K562 (cell line): ENCODE results near the gene KCNK6. TPM values are rescaled to one million over a fixed set of nuclear protein-coding genes. Genes with fewer than 3 reads are reported as not detected.

Experiments
- CHD4 ChIP-seq: fragments of 200-600 bp; sonication (generic); IDR thresholded peaks from 3 replicates; pipeline ENCODE4 v1.6.1; 2012; ENCODE audit warnings: low read depth, mild to moderate bottlenecking, mixed read lengths, low read length, inconsistent platforms; ENCODE audit not compliant: insufficient read depth, insufficient replicate concordance, poor library complexity, severe bottlenecking
- EP400 ChIP-seq: fragments of 450-650 bp; IDR thresholded peaks from 2 replicates; pipeline ENCODE4 v1.6.1; 2017; ENCODE audit warnings: antibody characterized with exemption, mild to moderate bottlenecking, moderate library complexity
- ETV1 ChIP-seq: fragments of 450-650 bp; conservative IDR thresholded peaks from 2 replicates; pipeline ENCODE4 v1.6.1; 2016; ENCODE audit warnings: missing genetic modification characterization, control low read depth, low read depth, missing compliant biosample characterization
- HDAC1 ChIP-seq, 2 experiments: fragments of 450-650 bp; IDR thresholded peaks; 2 replicates each; pipeline ENCODE4 v1.6.1; 2016 to 2017; ENCODE audit warnings: inconsistent platforms in 1 of 2, mild to moderate bottlenecking in 1 of 2, moderate library complexity in 1 of 2
- LCOR ChIP-seq: sonication (generic); formaldehyde crosslinking; IDR thresholded peaks from 2 replicates; pipeline ENCODE4 v1.8.0; 2022; ENCODE audit warnings: mild to moderate bottlenecking, missing genetic modification reagents
- NR2F6 ChIP-seq: fragments of 450-650 bp; formaldehyde crosslinking; IDR thresholded peaks from 2 replicates; pipeline ENCODE4 v1.4.0; 2020; ENCODE audit warnings: mild to moderate bottlenecking
- OTX1 ChIP-seq: fragments of 450-650 bp; formaldehyde crosslinking; IDR thresholded peaks from 2 replicates; pipeline ENCODE4 v1.4.0; 2022; ENCODE audit warnings: mild to moderate bottlenecking
- SP1 ChIP-seq: sonication (generic); formaldehyde crosslinking; IDR thresholded peaks from 2 replicates; pipeline ENCODE4 v1.8.1; 2022; ENCODE audit warnings: mild to moderate bottlenecking, missing genetic modification reagents
- XRCC5 ChIP-seq: fragments of 200-400 bp; formaldehyde crosslinking; IDR thresholded peaks from 2 replicates; pipeline ENCODE4 v1.6.1; 2017; ENCODE audit warnings: low read depth, mild to moderate bottlenecking, low read length
- YY1 ChIP-seq, 3 experiments: IDR thresholded peaks; 2 replicates each; pipeline ENCODE4 v1.6.1; 2011; ENCODE audit warnings: low read length in 2 of 3, mild to moderate bottlenecking in 2 of 3, moderate library complexity in 2 of 3, borderline replicate concordance in 1 of 3, control low read depth in 1 of 3, low read depth in 1 of 3; ENCODE audit not compliant: insufficient read depth in 3 of 3, insufficient replicate concordance in 2 of 3, control insufficient read depth in 1 of 3, insufficient read length in 1 of 3; ENCODE audit errors: extremely low read depth in 1 of 3
- ZNF146 ChIP-seq: IDR thresholded peaks from one replicate; pipeline ENCODE4 v1.6.1; 2018; ENCODE audit warnings: missing compliant biosample characterization; ENCODE audit not compliant: unreplicated experiment
- polyA plus RNA-seq, 8 experiments: library from polyadenylated mRNA; depleted of rRNA in 4 of 8; stranded (reverse) in 5 of 8; unstranded in 3 of 8; fragments of >200 nt; fragmentation: Nextera tagmentation in 2 of 8; fragmentation: Illumina TruSeq in 1 of 8; extraction: Ambion mirVana in 2 of 8; extraction: Trizol in 1 of 8; gene quantifications; 2 replicates each; pipeline versions ENCODE4 v1.2.1 to v1.2.3, GENCODE V29; 2011 to 2014; ENCODE audit warnings: inconsistent platforms in 1 of 8, missing spikeins in 1 of 8
- total RNA-seq, 7 experiments: library from RNA; depleted of rRNA in 6 of 7; stranded (reverse); fragments of >200 nt in 6 of 7; fragmentation: Illumina TruSeq in 2 of 7; extraction: Trizol in 2 of 7; gene quantifications; 2 replicates each; pipeline versions ENCODE4 v1.2.1 to v1.2.3, GENCODE V29; 2011 to 2021; ENCODE audit warnings: low replicate concordance in 1 of 7
- TF ChIP-seq, protein P1 (sequence below): sonication (generic); formaldehyde crosslinking; IDR thresholded peaks from 2 replicates; pipeline ENCODE4 v1.8.0; 2022; ENCODE audit warnings: missing genetic modification reagents, mild to moderate bottlenecking, moderate library complexity, borderline replicate concordance
- TF ChIP-seq, protein P2 (sequence below): sonication (generic); formaldehyde crosslinking; IDR thresholded peaks from 2 replicates; pipeline ENCODE4 v1.9.0; 2022; ENCODE audit warnings: mild to moderate bottlenecking, missing genetic modification reagents
- TF ChIP-seq, protein P3 (sequence below): fragments of 450-650 bp; IDR thresholded peaks from 2 replicates; pipeline ENCODE4 v1.6.1; 2016; ENCODE audit warnings: low read depth

KCNK6 gene
- total and polyA plus RNA-seq, 9 of the 15 experiments (the other 6 are each of a cell fraction or from before 2014, with no cell fraction given) = 0.05 to 0.42 (median 0.15) TPM

DNA sequence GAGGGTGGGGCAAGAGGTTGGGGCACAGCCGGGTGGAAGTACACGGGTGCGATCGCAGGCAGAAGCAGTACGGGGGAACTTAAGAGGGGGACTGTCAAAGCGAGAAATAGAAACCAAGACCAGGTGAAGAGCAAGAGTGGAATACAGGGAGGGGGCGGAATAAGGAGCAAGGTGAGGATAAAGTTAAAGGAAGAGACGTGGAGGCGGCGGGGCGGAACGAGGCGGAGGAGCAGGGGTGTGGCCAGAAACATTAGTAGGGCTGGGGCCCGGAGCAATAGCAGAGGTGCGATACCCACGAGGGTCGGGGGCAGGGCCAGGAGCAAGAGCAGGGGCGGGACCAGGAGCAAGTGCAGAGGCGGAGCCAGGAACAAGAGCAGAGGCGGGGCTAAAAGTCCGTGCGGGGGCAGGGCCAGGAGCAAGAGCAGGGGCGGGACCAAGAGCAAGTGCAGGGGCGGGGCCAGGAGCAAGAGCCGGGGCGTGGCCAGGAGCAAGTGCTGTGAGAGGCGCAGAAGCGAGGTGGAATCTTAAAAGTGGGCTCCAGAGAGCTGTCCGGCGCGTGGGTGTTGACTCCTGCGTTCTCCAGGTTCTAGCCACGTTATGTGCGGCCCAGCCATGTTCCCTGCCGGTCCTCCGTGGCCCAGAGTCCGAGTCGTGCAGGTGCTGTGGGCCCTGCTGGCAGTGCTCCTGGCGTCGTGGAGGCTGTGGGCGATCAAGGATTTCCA is 17.2 kb downstream of the KCNK6 start (continued):
- TF ChIP-seq, protein P1, sequence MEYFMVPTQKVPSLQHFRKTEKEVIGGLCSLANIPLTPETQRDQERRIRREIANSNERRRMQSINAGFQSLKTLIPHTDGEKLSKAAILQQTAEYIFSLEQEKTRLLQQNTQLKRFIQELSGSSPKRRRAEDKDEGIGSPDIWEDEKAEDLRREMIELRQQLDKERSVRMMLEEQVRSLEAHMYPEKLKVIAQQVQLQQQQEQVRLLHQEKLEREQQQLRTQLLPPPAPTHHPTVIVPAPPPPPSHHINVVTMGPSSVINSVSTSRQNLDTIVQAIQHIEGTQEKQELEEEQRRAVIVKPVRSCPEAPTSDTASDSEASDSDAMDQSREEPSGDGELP (CRISPR knock-in tag) = 0 out of 2 replicates have a peak, but pooled peaks have one; percentile 17
- TF ChIP-seq ZNF146 (CRISPR knock-in tag) = peak; percentile 3
- 0 out of 2 replicates have a peak, but pooled peaks have one; percentile 40 for TF ChIP-seq OTX1 (CRISPR knock-in tag)
- TF ChIP-seq ETV1 (tag) = 0 out of 2 replicates have a peak, but pooled peaks have one; percentile 8
- peak in 1 of 2 experiments; percentile 97; a peak in 2 of 4 replicates for TF ChIP-seq HDAC1 (IDR thresholded peaks at IDR 0.05)
- TF ChIP-seq YY1 (IDR thresholded peaks at IDR 0.05; ENCODE audit: borderline replicate concordance in 1 of 3, control insufficient read depth in 1 of 3, extremely low read depth in 1 of 3, insufficient read depth in 3 of 3, insufficient read length in 1 of 3, insufficient replicate concordance in 2 of 3, low read depth in 1 of 3, low read length in 2 of 3) = peak in 1 of 3 experiments; percentile 14
- peak; percentile 39; the same call in 1 of the 2 replicates for TF ChIP-seq LCOR (CRISPR knock-in tag)
- TF ChIP-seq SP1 (CRISPR knock-in tag) = peak; percentile 46
- TF ChIP-seq NR2F6 (CRISPR knock-in tag) = no peak
- TF ChIP-seq XRCC5 = 0 out of 2 replicates have a peak, but pooled peaks have one; percentile 42
- TF ChIP-seq, protein P2, sequence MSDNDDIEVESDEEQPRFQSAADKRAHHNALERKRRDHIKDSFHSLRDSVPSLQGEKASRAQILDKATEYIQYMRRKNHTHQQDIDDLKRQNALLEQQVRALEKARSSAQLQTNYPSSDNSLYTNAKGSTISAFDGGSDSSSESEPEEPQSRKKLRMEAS (CRISPR knock-in tag) = peak; percentile 44
- TF ChIP-seq EP400 = 0 out of 2 replicates have a peak, but pooled peaks have one; percentile 52
- no peak for TF ChIP-seq CHD4
- TF ChIP-seq, protein P3, sequence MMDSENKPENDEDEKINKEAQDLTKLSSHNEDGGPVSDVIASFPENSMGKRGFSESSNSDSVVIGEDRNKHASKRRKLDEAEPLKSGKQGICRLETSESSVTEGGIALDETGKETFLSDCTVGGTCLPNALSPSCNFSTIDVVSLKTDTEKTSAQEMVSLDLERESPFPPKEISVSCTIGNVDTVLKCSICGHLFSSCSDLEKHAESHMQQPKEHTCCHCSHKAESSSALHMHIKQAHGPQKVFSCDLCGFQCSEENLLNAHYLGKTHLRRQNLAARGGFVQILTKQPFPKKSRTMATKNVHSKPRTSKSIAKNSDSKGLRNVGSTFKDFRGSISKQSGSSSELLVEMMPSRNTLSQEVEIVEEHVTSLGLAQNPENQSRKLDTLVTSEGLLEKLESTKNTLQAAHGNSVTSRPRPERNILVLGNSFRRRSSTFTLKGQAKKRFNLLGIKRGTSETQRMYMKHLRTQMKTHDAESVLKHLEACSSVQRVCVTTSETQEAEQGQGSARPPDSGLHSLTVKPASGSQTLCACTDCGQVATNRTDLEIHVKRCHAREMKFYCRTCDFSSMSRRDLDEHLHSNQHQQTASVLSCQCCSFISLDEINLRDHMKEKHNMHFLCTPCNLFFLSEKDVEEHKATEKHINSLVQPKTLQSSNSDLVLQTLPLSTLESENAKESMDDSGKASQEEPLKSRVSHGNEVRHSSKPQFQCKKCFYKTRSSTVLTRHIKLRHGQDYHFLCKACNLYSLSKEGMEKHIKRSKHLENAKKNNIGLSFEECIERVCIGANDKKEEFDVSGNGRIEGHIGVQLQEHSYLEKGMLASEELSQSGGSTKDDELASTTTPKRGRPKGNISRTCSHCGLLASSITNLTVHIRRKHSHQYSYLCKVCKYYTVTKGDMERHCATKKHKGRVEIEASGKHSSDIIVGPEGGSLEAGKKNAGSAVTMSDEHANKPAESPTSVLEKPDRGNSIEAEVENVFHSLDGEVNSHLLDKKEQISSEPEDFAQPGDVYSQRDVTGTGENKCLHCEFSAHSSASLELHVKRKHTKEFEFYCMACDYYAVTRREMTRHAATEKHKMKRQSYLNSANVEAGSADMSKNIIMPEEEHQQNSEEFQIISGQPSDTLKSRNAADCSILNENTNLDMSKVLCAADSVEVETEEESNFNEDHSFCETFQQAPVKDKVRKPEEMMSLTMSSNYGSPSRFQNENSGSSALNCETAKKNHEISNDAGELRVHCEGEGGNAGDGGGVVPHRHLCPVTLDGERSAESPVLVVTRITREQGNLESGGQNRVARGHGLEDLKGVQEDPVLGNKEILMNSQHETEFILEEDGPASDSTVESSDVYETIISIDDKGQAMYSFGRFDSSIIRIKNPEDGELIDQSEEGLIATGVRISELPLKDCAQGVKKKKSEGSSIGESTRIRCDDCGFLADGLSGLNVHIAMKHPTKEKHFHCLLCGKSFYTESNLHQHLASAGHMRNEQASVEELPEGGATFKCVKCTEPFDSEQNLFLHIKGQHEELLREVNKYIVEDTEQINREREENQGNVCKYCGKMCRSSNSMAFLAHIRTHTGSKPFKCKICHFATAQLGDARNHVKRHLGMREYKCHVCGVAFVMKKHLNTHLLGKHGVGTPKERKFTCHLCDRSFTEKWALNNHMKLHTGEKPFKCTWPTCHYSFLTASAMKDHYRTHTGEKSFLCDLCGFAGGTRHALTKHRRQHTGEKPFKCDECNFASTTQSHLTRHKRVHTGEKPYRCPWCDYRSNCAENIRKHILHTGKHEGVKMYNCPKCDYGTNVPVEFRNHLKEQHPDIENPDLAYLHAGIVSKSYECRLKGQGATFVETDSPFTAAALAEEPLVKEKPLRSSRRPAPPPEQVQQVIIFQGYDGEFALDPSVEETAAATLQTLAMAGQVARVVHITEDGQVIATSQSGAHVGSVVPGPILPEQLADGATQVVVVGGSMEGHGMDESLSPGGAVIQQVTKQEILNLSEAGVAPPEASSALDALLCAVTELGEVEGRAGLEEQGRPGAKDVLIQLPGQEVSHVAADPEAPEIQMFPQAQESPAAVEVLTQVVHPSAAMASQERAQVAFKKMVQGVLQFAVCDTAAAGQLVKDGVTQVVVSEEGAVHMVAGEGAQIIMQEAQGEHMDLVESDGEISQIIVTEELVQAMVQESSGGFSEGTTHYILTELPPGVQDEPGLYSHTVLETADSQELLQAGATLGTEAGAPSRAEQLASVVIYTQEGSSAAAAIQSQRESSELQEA = 0 out of 2 replicates have a peak, but pooled peaks have one; percentile 50
